GM12878 (cell line): ENCODE results near the gene CSF1R. TPM values are rescaled to one million over a fixed set of nuclear protein-coding genes. Genes with fewer than 3 reads are reported as not detected.
A peak's percentile ranks its signal among the peaks of the same experiment; 100 is the strongest.

Source experiments
- ATAC-seq: fragments of 200-7000 bp; cut with Tn5 transposase; 3 replicates; pipeline ENCODE4 v1.9.1; 2020; ENCODE audit warnings: mild to moderate bottlenecking, moderate library complexity
- BruUV-seq: library from RNA; stranded (reverse); fragments of 400-500 nt; replicated peaks from 2 replicates; lab custom pipeline; 2021; lab: Mats Ljungman, UMichigan
- CTCF ChIA-PET: fragments of 300-600 bp; sonication (Branson Sonifier 250); formaldehyde crosslinking; extraction: SDS; loops from one replicate; lab custom pipeline; 2021; ENCODE audit warnings: inconsistent platforms; lab: Yijun Ruan, JAX
- POLR2A ChIA-PET: fragments of 350-600 bp; formaldehyde crosslinking; extraction: SDS; loops from one replicate; lab custom pipeline; 2021; ENCODE audit warnings: inconsistent platforms; lab: Charles Lee
- RAD21 ChIA-PET: fragments of 300-600 bp; sonication (Branson Sonifier 250); formaldehyde crosslinking; loops from one replicate; lab custom pipeline; 2023; ENCODE audit warnings: antibody characterized with exemption; ENCODE audit not compliant: unreplicated experiment; lab: Charles Lee
- SMC1A ChIA-PET: fragments of 300-600 bp; sonication (Branson Sonifier 250); formaldehyde crosslinking; loops from one replicate; lab custom pipeline; 2023; ENCODE audit not compliant: unreplicated experiment, uncharacterized antibody; lab: Charles Lee
- DNase-seq: peaks from one replicate; pipeline ENCODE4 v3.0.0-alpha.2; 2011; ENCODE audit warnings: low read depth, low spot score
- FAIRE-seq: peaks from 3 replicates; lab custom pipeline; 2011; peaks lifted over from hg19 to GRCh38; lab: Jason Lieb, UNC
- H2AFZ ChIP-seq: 2 replicates; pipeline ENCODE4 v1.6.0; 2011; ENCODE audit warnings: low read depth, low read length, control low read depth; ENCODE audit not compliant: control insufficient read depth
- H3K27ac ChIP-seq: 2 replicates; pipeline ENCODE4 v1.5.1; 2011; ENCODE audit warnings: control low read depth; ENCODE audit not compliant: control insufficient read depth, insufficient read depth
- H3K27me3 ChIP-seq, 2 experiments: replicated peaks in 1 of 2; 2 replicates each; pipeline versions ENCODE4 v1.6.0 to v1.6.1; 2011; ENCODE audit warnings: low read length in 1 of 2; ENCODE audit not compliant: control insufficient read depth in 2 of 2, insufficient read depth in 2 of 2
- H3K36me3 ChIP-seq, 2 experiments: 2 replicates each; pipeline ENCODE4 v1.5.1; 2011; ENCODE audit warnings: low read length in 1 of 2; ENCODE audit not compliant: control insufficient read depth in 2 of 2, insufficient read depth in 2 of 2
- H3K4me1 ChIP-seq: 2 replicates; pipeline ENCODE4 v1.6.1; 2011; ENCODE audit warnings: mild to moderate bottlenecking, low read length, moderate library complexity, mixed read lengths; ENCODE audit not compliant: control insufficient read depth, insufficient read depth
- H3K4me2 ChIP-seq: 2 replicates; pipeline ENCODE4 v1.6.0; 2011; ENCODE audit warnings: control low read depth; ENCODE audit not compliant: control insufficient read depth, insufficient read depth
- H3K4me3 ChIP-seq: fragments of 200-600 bp; sonication (generic); 2 replicates; pipeline ENCODE4 v1.5.1; 2016
- H3K79me2 ChIP-seq: 2 replicates; pipeline ENCODE4 v1.6.0; 2011; ENCODE audit warnings: low read length; ENCODE audit not compliant: control insufficient read depth, insufficient read depth
- H3K9ac ChIP-seq: 2 replicates; pipeline ENCODE4 v1.8.0; 2011; ENCODE audit warnings: low read length, control low read depth, mixed read lengths; ENCODE audit not compliant: control insufficient read depth, insufficient read depth
- H3K9me3 ChIP-seq: replicated peaks from 3 replicates; pipeline ENCODE4 v1.5.1; 2011; ENCODE audit warnings: mild to moderate bottlenecking, low read length; ENCODE audit not compliant: control insufficient read depth, insufficient read depth
- H4K20me1 ChIP-seq: 2 replicates; pipeline ENCODE4 v1.6.0; 2011; ENCODE audit not compliant: control insufficient read depth, insufficient read depth
- ASH2L ChIP-seq: fragments of 300-600, 200-600 bp; sonication (generic); IDR thresholded peaks from 2 replicates; pipeline ENCODE4 v1.6.1; 2017; ENCODE audit warnings: low read depth, mild to moderate bottlenecking, borderline replicate concordance
- DPF2 ChIP-seq: fragments of 450-650 bp; IDR thresholded peaks from 2 replicates; pipeline ENCODE4 v1.6.1; 2017; ENCODE audit warnings: mild to moderate bottlenecking
- GABPA ChIP-seq: IDR thresholded peaks from 2 replicates; pipeline ENCODE4 v1.6.1; 2014; ENCODE audit warnings: antibody characterized with exemption, low read depth, mild to moderate bottlenecking, inconsistent platforms
- HCFC1 ChIP-seq: fragments of 150-350 bp; IDR thresholded peaks from 2 replicates; pipeline ENCODE4 v1.6.1; 2014; ENCODE audit warnings: low read length
- IKZF2 ChIP-seq, 2 experiments: fragments of 450-650 bp; IDR thresholded peaks; 2 replicates each; pipeline ENCODE4 v1.6.1; 2017; ENCODE audit warnings: mild to moderate bottlenecking in 2 of 2, moderate library complexity in 2 of 2
- JUND ChIP-seq: IDR thresholded peaks from 2 replicates; pipeline ENCODE4 v1.6.1; 2012; ENCODE audit warnings: low read depth, mild to moderate bottlenecking, low read length, improper control_type of control experiment, moderate library complexity
- RAD21 ChIP-seq: IDR thresholded peaks from 2 replicates; pipeline ENCODE4 v1.6.1; 2011; ENCODE audit warnings: mild to moderate bottlenecking, low read depth, low read length, moderate library complexity; ENCODE audit not compliant: insufficient read depth
- RBBP5 ChIP-seq: fragments of 200-600 bp; sonication (generic); conservative IDR thresholded peaks from 2 replicates; pipeline ENCODE4 v1.6.1; 2016
- SIN3A ChIP-seq: IDR thresholded peaks from 2 replicates; pipeline ENCODE4 v1.6.1; 2012; ENCODE audit warnings: low read depth, low read length, improper control_type of control experiment
- SMAD5 ChIP-seq: IDR thresholded peaks from 2 replicates; pipeline ENCODE4 v1.6.1; 2016; ENCODE audit warnings: antibody characterized with exemption, low read depth
- SMARCA5 ChIP-seq: fragments of 450-650 bp; IDR thresholded peaks from 2 replicates; pipeline ENCODE4 v1.6.1; 2017; ENCODE audit warnings: mild to moderate bottlenecking
- TCF3 ChIP-seq: IDR thresholded peaks from 2 replicates; pipeline ENCODE4 v1.6.1; 2012; ENCODE audit warnings: low read depth, mild to moderate bottlenecking, low read length, borderline replicate concordance; ENCODE audit not compliant: insufficient read depth
- TCF7 ChIP-seq: IDR thresholded peaks from 2 replicates; pipeline ENCODE4 v1.6.1; 2014; ENCODE audit warnings: antibody characterized with exemption, borderline replicate concordance
- ZNF207 ChIP-seq: fragments of 450-650 bp; IDR thresholded peaks from 2 replicates; pipeline ENCODE4 v1.6.1; 2014; ENCODE audit warnings: antibody characterized with exemption, mild to moderate bottlenecking, borderline replicate concordance
- WGBS: methylation state at CpG from one replicate; pipeline ENCODE4 v1.1.6; 2016; ENCODE audit warnings: low lambda C conversion rate; ENCODE audit not compliant: insufficient replicate concordance, insufficient coverage; ENCODE audit errors: missing lambda C conversion rate; 5-methylcytosine and 5-hydroxymethylcytosine counted together
- in situ Hi-C: fragments of 300-500 bp; cut with MboI; formaldehyde crosslinking; loops from 9 replicates; pipeline ENCODE4 v1.14.3; 2018; ENCODE audit warnings: mixed read lengths
- intact Hi-C: fragments of 100-400 bp; cut with micrococcal nuclease; formaldehyde crosslinking; loops from one replicate; pipeline ENCODE4 v1.14.2; 2022; ENCODE audit not compliant: unreplicated experiment
- polyA plus RNA-seq, 11 experiments: library from polyadenylated mRNA; depleted of rRNA in 4 of 11; unstranded in 6 of 11; stranded (reverse) in 5 of 11; fragments of >200 nt; fragmentation: Nextera tagmentation in 4 of 11; fragmentation: Illumina TruSeq in 1 of 11; extraction: Ambion mirVana in 4 of 11; extraction: Trizol in 1 of 11; gene quantifications; 1 replicate in 1 of 11; 2 replicates in 10 of 11; pipeline versions ENCODE4 v1.2.1 to v1.2.3, GENCODE V29; 2011 to 2016; ENCODE audit warnings: inconsistent platforms in 2 of 11, missing spikeins in 2 of 11, low read depth in 1 of 11
- total RNA-seq, 4 experiments: library from RNA; depleted of rRNA in 3 of 4; stranded (reverse); fragments of >200 nt in 3 of 4; fragmentation: Illumina TruSeq in 1 of 4; extraction: Trizol in 1 of 4; gene quantifications; 2 replicates each; pipeline versions ENCODE4 v1.2.1 to v1.2.3, GENCODE V29; 2013 to 2021
- TF ChIP-seq, protein P1 (sequence below): fragments of 450-650 bp; formaldehyde crosslinking; IDR thresholded peaks from 2 replicates; pipeline ENCODE4 v1.4.0; 2022; ENCODE audit warnings: mild to moderate bottlenecking, moderate library complexity
- TF ChIP-seq, protein P2 (sequence below): IDR thresholded peaks from 2 replicates; pipeline ENCODE4 v1.6.1; 2011; ENCODE audit warnings: low read depth, low read length, improper control_type of control experiment, borderline replicate concordance
- TF ChIP-seq, protein P3 (sequence below): fragments of 450-650 bp; conservative IDR thresholded peaks from 2 replicates; pipeline ENCODE4 v1.6.1; 2017; ENCODE audit warnings: mild to moderate bottlenecking, moderate library complexity

The CSF1R gene
- total and polyA plus RNA-seq, 10 of the 15 experiments (the other 5 are each of a cell fraction or from before 2014, with no cell fraction given), result 0.35 to 3.6 (median 1.2) TPM

DNA sequence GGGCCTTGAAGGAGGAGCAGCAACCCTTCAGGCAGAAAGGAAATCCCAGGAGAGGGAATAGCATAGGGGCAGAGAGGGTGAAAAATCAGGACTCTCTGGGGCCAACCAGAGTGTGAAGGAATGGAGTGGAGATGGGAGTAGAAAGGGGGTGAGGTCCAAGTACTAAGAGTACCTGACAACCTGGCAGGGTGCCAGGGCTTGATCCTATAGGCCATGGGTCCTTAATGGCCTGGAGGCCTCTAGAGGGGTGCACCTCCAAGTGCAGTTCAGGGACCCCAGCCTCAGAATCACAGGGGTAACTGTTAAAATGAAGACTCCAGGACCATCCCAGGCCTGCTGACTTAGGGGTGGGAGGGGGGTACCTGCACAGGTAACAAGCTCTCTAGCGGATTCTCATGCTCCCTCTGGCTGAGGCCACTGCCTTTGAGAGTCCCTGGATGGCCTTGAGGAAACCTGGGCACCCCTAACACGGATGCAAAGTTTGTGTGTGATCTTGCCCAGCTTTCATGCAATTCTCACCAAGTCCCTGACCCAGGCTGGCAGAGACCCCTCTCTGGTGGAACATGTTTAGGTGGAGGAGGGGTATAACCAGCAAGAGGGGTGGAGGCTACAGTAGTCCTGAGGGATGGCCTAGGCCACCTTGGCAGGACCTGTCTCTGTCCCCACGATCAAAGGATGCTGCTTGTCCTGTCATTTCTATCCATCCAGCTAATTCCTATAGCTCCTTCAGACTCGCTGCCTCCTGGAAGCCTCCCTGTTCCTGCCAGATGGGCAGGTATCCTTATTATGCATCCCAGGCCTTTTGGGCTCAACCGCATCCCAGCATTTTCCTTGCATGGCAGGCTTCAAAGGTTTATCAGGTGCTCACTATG, 17.6 kb upstream of the CSF1R start:
- in situ Hi-C loops (no loop called here), intact Hi-C loops (no loop called here)
- Histone ChIP-seq H3K9me3 (no peaks in the 10 kb centered on the region), H3K4me2 (no peak overlapping the region), H3K79me2 (no peaks in the 10 kb centered on the region), H3K9ac (no peak overlapping the region), H4K20me1 (no peaks in the 10 kb centered on the region), H3K36me3 (no peaks in the 10 kb centered on the region), H3K27ac (no peak overlapping the region), H3K4me1 (peaks cover 14% of the 10 kb centered on the region), H2AFZ (peak overlapping the region; percentile 52), H3K27me3 (no peaks in the 10 kb centered on the region), H3K4me3 (no peak overlapping the region)
- no peak for FAIRE-seq
- RAD21 ChIA-PET, result no interaction called here
- DNase-seq, result no peak
- CTCF ChIA-PET, result interaction anchor here (1.7 kb wide), 1 partner anchor 18 kb away, joined by 5 read pairs; no protein-coding TSS in a partner anchor
- ATAC-seq, result no peak
- no TSS peak for BruUV-seq
- SMC1A ChIA-PET, result interaction anchor here (0.8 to 1.2 kb wide), 2 partner anchors 14 to 68 kb away, joined by 3 to 6 read pairs; no protein-coding TSS in a partner anchor
- TF ChIP-seq SMARCA5 (no peak), IKZF2 (IDR thresholded peaks at IDR 0.05) (no peak), GABPA (no peak), ASH2L (no peak), SIN3A (no peak), ZNF207 (no peak), TCF3 (no peak), DPF2 (no peak), RAD21 (no peak), TCF7 (no peak), RBBP5 (no peak), HCFC1 (no peak), JUND (no peak), SMAD5 (no peak)
- TF ChIP-seq, protein P1, sequence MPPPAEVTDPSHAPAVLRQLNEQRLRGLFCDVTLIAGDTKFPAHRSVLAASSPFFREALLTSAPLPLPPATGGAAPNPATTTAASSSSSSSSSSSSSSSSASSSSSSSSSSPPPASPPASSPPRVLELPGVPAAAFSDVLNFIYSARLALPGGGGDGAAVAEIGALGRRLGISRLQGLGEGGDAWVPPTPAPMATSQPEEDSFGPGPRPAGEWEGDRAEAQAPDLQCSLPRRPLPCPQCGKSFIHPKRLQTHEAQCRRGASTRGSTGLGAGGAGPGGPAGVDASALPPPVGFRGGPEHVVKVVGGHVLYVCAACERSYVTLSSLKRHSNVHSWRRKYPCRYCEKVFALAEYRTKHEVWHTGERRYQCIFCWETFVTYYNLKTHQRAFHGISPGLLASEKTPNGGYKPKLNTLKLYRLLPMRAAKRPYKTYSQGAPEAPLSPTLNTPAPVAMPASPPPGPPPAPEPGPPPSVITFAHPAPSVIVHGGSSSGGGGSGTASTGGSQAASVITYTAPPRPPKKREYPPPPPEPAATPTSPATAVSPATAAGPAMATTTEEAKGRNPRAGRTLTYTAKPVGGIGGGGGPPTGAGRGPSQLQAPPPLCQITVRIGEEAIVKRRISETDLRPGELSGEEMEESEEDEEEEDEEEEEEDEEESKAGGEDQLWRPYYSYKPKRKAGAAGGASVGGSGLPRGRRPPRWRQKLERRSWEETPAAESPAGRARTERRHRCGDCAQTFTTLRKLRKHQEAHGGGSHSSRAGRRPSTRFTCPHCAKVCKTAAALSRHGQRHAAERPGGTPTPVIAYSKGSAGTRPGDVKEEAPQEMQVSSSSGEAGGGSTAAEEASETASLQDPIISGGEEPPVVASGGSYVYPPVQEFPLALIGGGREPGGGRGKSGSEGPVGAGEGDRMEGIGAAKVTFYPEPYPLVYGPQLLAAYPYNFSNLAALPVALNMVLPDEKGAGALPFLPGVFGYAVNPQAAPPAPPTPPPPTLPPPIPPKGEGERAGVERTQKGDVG, result no peak
- TF ChIP-seq, protein P2, sequence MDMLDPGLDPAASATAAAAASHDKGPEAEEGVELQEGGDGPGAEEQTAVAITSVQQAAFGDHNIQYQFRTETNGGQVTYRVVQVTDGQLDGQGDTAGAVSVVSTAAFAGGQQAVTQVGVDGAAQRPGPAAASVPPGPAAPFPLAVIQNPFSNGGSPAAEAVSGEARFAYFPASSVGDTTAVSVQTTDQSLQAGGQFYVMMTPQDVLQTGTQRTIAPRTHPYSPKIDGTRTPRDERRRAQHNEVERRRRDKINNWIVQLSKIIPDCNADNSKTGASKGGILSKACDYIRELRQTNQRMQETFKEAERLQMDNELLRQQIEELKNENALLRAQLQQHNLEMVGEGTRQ, result no peak
- TF ChIP-seq, protein P3, sequence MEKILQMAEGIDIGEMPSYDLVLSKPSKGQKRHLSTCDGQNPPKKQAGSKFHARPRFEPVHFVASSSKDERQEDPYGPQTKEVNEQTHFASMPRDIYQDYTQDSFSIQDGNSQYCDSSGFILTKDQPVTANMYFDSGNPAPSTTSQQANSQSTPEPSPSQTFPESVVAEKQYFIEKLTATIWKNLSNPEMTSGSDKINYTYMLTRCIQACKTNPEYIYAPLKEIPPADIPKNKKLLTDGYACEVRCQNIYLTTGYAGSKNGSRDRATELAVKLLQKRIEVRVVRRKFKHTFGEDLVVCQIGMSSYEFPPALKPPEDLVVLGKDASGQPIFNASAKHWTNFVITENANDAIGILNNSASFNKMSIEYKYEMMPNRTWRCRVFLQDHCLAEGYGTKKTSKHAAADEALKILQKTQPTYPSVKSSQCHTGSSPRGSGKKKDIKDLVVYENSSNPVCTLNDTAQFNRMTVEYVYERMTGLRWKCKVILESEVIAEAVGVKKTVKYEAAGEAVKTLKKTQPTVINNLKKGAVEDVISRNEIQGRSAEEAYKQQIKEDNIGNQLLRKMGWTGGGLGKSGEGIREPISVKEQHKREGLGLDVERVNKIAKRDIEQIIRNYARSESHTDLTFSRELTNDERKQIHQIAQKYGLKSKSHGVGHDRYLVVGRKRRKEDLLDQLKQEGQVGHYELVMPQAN, result no peak
- POLR2A ChIA-PET, result no interaction called here
- WGBS, result 65% methylated on average over 5 of the region's 5 CpGs
